Tibial nerve (tissue), 4 donors: ENCODE results near the gene PRKCZ. TPM values are rescaled to one million over a fixed set of nuclear protein-coding genes. Genes with fewer than 3 reads are reported as not detected.

Experiments
- DNase-seq, 2 donors: peaks; one replicate each; pipeline ENCODE4 v3.0.0-alpha.2; 2019; ENCODE audit warnings: low spot score in 2 of 2
- H3K27ac ChIP-seq, 4 donors: fragments of 200-600 bp; sonication (generic) in 3 of 4; one replicate each; pipeline ENCODE4 v1.5.1; 2017 to 2019; ENCODE audit warnings: mild to moderate bottlenecking in 1 of 4
- H3K27me3 ChIP-seq, 2 donors: fragments of 200-600 bp; sonication (generic) in 1 of 2; one replicate each; pipeline versions ENCODE4 v1.5.1 to v1.6.0; 2017 to 2019
- H3K36me3 ChIP-seq, 3 donors: fragments of 200-600 bp; sonication (generic); one replicate each; pipeline ENCODE4 v1.5.1; 2018 to 2019
- H3K4me1 ChIP-seq, 4 donors: fragments of 200-600 bp; sonication (generic) in 3 of 4; one replicate each; pipeline ENCODE4 v1.5.1; 2017 to 2019
- H3K4me3 ChIP-seq, 4 donors: fragments of 200-600 bp; sonication (generic) in 3 of 4; one replicate each; pipeline ENCODE4 v1.5.1; 2017 to 2019; ENCODE audit warnings: mild to moderate bottlenecking in 1 of 4, moderate library complexity in 1 of 4
- H3K9me3 ChIP-seq, 4 donors: fragments of 200-600 bp; sonication (generic) in 3 of 4; one replicate each; pipeline ENCODE4 v1.5.1; 2017 to 2019
- EP300 ChIP-seq, 2 donors: sonication (generic); formaldehyde crosslinking; IDR thresholded peaks; one replicate each; pipeline ENCODE4 v1.6.1; 2017; ENCODE audit warnings: antibody characterized with exemption in 2 of 2, mild to moderate bottlenecking in 1 of 2
- POLR2A ChIP-seq, 2 donors: fragments of 450-650 bp; IDR thresholded peaks; one replicate each; pipeline ENCODE4 v1.6.1; 2017; ENCODE audit warnings: antibody characterized with exemption in 2 of 2, mild to moderate bottlenecking in 2 of 2, moderate library complexity in 2 of 2
- WGBS, 2 donors: methylation state at CpG; one replicate each; pipeline ENCODE4 v1.1.5; 2018; 5-methylcytosine and 5-hydroxymethylcytosine counted together
- total RNA-seq, 4 donors: library from RNA; depleted of rRNA; stranded (reverse); fragments of >200 nt; gene quantifications; one replicate each; pipeline ENCODE4 v1.1.0, GENCODE V29; 2016
- TF ChIP-seq, protein P1 (sequence below), 5 experiments: fragments of 200-600 bp in 3 of 5; fragments of 450-650 bp in 2 of 5; sonication (generic) in 3 of 5; IDR thresholded peaks; one replicate each; pipeline ENCODE4 v1.5.1; 2016 to 2019; ENCODE audit warnings: antibody characterized with exemption in 5 of 5, mild to moderate bottlenecking in 3 of 5, moderate library complexity in 2 of 5

PRKCZ gene
- total RNA-seq, 4 donors from 2014 or later, result 2.0 to 3.9 (median 2.8) TPM

DNA sequence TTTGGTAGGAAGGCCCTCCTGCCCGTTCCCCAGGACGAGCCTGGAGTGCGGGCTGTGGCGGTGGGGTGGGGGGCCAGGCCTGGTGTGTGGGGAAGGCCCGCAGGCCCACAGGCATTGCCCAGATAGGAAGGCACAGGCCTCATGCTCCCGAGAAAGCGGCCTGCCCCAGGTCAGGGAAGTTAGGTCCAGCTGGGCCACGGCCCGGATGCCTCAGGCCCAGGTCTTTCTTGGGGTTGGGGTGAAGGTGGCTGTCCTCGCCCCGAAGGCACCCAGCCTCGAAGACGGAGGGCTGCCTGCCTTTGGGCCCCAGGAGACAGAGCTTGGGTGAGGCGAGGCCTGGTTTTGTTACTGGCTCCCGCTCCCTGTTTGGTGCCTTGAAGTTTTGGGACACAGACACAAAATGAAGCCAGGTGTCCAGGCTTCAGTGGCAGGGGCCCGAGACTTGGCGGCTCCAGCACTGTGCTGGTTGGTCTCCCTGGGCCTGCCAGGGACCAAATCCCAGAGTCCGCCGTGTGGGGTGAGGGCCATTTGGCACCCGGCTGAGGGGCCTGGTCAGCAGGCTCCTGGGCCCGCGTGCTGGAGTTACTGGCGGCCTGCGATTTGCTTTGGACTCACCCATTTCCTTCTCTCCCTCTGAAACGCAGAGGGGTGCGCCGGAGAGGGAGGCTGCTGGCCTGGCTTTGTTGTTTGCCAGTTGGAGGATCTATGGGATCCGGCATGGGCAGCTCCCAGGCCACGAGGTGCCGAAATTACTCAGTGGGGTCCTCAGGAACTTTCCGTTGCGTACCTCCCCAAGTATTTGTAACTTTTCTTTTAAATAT lies 179.9 kb downstream of the PRKCZ start:
- Histone ChIP-seq H3K9me3 (no peaks in the 10 kb centered on the region), H3K27ac (peak overlapping the region; percentile 67 to 92 (median 82)), H3K4me3 (peak overlapping the region; percentile 40 to 88 (median 60)), H3K4me1 (peaks cover 0 to 57% (median 53%) of the 10 kb centered on the region in 4 donors), H3K27me3 (no peaks in the 10 kb centered on the region), H3K36me3 (no peaks in the 10 kb centered on the region)
- no peak for DNase-seq
- WGBS, 2 donors, result 2 to 16% methylated on average over 14 to 31 of the region's 32 CpGs
- TF ChIP-seq POLR2A (IDR thresholded peaks at IDR 0.05) (peak in 1 of 2 donors; percentile 20), EP300 (IDR thresholded peaks at IDR 0.05) (peak in 1 of 2 donors; percentile 29)
- TF ChIP-seq, protein P1, sequence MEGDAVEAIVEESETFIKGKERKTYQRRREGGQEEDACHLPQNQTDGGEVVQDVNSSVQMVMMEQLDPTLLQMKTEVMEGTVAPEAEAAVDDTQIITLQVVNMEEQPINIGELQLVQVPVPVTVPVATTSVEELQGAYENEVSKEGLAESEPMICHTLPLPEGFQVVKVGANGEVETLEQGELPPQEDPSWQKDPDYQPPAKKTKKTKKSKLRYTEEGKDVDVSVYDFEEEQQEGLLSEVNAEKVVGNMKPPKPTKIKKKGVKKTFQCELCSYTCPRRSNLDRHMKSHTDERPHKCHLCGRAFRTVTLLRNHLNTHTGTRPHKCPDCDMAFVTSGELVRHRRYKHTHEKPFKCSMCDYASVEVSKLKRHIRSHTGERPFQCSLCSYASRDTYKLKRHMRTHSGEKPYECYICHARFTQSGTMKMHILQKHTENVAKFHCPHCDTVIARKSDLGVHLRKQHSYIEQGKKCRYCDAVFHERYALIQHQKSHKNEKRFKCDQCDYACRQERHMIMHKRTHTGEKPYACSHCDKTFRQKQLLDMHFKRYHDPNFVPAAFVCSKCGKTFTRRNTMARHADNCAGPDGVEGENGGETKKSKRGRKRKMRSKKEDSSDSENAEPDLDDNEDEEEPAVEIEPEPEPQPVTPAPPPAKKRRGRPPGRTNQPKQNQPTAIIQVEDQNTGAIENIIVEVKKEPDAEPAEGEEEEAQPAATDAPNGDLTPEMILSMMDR (IDR thresholded peaks at IDR 0.05), result no peak

DNA sequence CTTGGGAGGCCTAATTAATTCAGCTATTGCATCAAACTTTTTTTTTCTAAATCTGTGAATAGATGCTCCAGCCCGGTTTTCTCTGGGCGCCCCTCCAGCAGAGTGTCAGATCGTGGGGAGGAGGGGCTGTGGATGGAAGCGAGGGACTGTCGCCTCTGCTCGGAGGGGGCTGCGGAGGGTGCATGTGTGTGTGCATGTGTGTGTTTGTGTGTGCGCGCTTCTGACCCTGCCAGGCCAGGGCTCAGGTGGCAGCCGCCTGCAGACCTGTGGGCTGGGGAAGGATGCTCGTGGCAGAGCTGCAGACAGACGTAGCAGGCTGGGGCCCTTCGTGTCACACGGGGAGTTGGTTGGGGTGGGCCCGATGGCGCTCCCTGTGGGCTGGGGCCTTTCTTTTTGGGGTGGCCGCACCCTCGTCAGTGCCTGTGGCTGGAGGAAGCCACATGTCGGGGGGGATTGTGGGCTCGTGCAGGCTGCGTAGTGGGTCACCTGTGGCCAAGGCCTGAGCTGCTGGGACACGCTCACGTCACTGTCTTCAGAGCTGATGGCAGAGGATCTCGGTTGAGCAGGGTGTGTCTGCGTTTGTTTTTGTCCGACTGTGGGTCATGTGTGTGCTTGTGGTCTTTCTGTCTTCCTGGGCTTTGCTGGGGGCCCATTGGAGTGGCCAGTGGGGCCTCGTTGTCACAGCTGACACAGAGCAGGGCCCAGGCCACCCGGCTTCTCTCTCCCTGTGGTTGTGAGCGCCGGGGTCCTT lies 180.7 kb downstream of the PRKCZ start:
- H3K27me3 ChIP-seq, result no peaks in the 10 kb centered on the region
- H3K27ac ChIP-seq, result peak overlapping the region; percentile 67 to 92 (median 82)
- H3K4me3 ChIP-seq, result peak overlapping the region; percentile 40 to 88 (median 60)
- H3K9me3 ChIP-seq, result no peaks in the 10 kb centered on the region
- TF ChIP-seq, protein P1 (IDR thresholded peaks at IDR 0.05), result no peak
- TF ChIP-seq POLR2A (IDR thresholded peaks at IDR 0.05), result no peak
- TF ChIP-seq EP300 (IDR thresholded peaks at IDR 0.05), result no peak
- 5 to 7% methylated on average over 24 to 30 of the region's 30 CpGs for WGBS, 2 donors
- DNase-seq, result no peak
- no peaks in the 10 kb centered on the region for H3K36me3 ChIP-seq
- H3K4me1 ChIP-seq, result peaks cover 3 to 66% (median 62%) of the 10 kb centered on the region in 4 donors

DNA sequence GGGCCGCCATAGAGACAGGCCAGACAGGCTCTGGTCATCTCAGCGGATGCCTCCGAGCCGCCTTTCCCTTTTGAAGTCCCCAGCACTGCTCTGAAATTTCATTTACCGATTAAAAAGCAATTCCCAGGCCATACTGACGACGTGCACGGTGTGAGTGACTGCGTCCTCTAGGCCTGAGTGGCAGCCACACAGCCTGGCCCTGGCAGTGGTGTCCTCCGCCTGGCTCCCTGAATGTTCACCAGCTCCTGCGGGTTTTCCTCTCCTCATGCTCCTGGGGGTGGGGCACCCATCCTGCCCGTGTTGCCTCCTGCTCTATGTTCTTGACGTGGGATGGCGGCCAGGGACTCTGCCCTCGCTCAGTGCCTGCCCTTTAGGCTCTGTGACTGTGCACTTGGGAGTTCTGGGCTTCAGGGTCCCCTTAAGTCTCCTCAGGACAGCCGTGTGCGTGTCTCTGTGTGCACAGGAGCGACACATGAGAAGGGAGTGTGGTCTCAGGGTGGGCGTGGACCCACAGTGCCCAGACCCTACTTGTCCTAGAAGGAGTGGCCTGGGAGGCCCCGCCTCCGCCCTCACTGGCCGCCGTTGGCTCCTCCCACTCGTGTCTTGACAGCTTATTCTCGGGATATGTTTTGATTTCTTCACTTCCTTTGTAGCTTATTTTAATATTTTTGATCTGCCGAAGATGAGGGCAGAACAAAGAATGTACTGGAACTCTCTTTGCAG lies 181.5 kb downstream of the PRKCZ start:
- peak overlapping the region; percentile 67 to 92 (median 82) for H3K27ac ChIP-seq
- H3K27me3 ChIP-seq, result no peaks in the 10 kb centered on the region
- peak; percentile 89 to 92 for DNase-seq
- peak overlapping the region; percentile 40 to 88 (median 60) for H3K4me3 ChIP-seq
- no peaks in the 10 kb centered on the region for H3K36me3 ChIP-seq
- TF ChIP-seq EP300 (IDR thresholded peaks at IDR 0.05) (peak; percentile 29 to 58), POLR2A (IDR thresholded peaks at IDR 0.05) (peak in 1 of 2 donors; percentile 34)
- TF ChIP-seq, protein P1 (IDR thresholded peaks at IDR 0.05), result no peak
- no peaks in the 10 kb centered on the region for H3K9me3 ChIP-seq
- H3K4me1 ChIP-seq, result peaks cover 3 to 71% (median 64%) of the 10 kb centered on the region in 4 donors
- WGBS, 2 donors, result 13 to 15% methylated on average over 22 to 25 of the region's 26 CpGs

DNA sequence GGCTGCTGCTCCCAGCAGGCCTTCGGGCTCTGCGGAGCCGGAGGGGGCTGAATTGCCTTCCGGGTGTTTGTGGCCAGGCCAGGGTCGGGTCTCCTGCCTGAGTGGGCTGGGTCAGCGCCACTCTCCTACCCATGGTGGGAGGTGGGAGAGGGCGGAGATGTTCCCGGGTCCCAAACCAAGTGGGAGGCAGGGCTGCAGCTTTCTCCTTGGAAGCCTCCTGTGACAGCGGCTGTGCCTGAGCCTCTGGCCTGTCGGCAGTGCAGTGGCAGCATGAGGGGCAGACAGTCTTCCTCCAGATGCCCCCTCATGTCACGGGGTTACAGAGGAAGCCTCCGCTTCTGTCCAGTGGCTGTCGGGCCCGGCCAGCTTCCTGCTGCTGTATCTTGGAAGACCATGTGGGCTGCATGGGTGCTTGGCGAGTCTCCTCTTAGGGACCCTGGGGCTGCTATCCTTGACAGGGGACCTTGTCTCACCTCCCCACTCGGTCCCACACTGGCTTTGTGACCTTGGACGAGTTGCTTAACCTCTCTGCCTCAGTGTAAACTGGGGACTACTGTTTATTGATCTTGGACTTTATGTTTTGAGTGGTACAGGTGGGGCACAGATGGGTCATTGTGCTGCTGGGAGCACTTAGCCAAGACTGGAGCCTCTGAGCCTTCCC lies 182.2 kb downstream of the PRKCZ start:
- 7 to 13% methylated on average over 14 to 17 of the region's 17 CpGs for WGBS, 2 donors
- Histone ChIP-seq H3K27ac (peak overlapping the region; percentile 67 to 92 (median 82)), H3K9me3 (no peaks in the 10 kb centered on the region), H3K27me3 (no peaks in the 10 kb centered on the region), H3K4me1 (peaks cover 3 to 75% (median 68%) of the 10 kb centered on the region in 4 donors), H3K4me3 (peak overlapping the region; percentile 40 to 88 (median 60)), H3K36me3 (no peaks in the 10 kb centered on the region)
- no peak for DNase-seq
- TF ChIP-seq EP300 (IDR thresholded peaks at IDR 0.05), result no peak
